Left kidney (tissue), 2 donors: ENCODE measurements around the gene FLT1. TPM values are rescaled to one million over a fixed set of nuclear protein-coding genes. Genes with fewer than 3 reads are reported as not detected.

ENCODE experiments used
- DNase-seq: peaks from one replicate; pipeline ENCODE4 v3.0.0-alpha.2; 2013
- polyA plus RNA-seq: library from polyadenylated mRNA; unstranded; fragments of 120-200 nt; gene quantifications from one replicate; pipeline ENCODE4 v1.2.1, GENCODE V29; 2013; ENCODE audit not compliant: insufficient read length

FLT1 gene
- polyA plus RNA-seq, 1 donor, result 33.8 TPM

DNA sequence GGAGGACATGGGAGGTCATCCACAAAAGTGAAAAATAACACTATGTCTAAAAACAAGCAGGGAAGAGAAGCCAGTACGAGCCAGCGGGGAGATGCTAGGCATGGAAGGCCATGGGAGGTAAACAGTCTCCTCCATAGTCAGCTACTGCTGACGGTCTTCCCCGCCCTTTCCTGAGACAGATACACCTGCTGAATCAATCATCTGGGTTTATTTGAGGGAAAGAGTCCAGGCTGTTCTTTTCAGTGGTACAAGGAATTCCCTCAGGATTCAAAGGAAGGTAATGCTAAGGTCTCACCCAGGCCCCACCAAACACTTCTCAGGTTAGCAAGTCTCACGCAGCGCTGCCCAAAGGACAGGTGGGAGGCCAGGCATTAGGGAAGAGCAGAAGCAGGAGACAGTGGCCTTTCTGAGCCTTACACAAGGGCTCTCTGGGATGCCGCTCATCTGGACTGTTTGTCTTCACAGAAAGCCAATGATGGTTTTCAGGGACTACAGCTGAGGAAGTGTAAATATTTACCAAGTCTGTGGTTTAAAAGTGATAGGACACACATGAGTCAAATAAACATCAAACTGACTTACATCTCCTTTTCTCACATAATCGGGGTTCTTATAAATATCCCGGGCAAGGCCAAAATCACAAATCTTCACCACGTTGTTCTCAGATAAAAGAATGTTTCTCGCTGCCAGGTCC lies 173.9 kb downstream of the FLT1 start:
- DNase-seq, result no peak

DNA sequence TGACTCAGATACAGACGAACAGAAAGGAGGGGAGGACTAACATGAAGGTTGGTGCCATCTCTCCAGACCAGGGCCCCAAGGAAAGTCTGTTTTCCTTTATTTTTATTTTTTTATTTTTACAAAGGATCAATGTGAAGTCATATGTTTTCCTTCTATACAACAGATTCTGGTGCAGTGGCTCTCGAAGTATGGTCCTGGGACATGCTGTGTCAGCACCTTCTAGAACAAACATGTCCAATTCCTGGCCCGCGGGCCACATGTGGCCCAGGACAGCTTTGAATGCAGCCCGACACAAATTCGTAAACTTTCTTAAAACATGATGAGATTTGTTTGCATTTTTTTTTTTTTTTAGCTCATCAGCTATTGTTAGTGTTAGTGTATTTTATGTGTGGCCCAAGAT lies 174.7 kb downstream of the FLT1 start:
- no peak for DNase-seq

DNA sequence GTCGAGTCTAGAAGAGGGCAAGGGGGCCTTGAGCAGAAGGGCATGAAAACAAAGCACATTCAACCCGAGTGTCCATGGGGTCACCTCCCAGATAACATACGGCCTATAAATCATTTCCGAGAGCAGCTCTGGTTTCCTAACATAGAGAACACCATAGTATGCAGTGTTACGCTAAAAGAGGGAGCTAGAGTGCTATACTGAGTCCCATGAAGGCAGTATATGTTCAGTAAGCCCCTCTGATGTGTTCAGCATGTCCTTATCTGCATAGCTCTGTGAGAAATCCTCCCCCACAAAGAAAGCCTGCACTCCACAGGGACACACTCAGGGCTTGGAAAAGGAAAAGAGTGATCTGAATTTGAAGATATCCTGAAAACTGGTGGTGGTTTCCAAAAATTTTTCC lies 175.4 kb downstream of the FLT1 start:
- DNase-seq, result no peak

DNA sequence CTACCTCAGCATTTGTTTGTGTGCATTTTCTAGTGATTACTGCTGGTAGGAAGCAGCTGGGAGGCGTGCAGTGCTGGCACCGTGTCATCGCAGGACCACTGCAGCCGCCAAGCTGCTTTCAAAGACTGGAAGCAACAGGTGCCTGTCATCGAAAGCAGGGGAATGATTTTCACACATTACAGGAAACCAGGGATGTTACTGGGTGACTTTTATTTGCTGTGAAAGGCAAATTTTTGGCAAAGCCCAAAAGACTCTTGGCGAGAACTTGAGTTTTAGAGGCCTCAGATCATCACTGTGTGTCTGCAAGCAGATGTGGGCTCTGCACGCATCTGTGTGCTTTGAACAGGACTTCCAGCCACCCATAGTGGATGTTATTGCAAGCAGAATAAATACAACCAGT lies 176.4 kb downstream of the FLT1 start:
- no peak for DNase-seq

DNA sequence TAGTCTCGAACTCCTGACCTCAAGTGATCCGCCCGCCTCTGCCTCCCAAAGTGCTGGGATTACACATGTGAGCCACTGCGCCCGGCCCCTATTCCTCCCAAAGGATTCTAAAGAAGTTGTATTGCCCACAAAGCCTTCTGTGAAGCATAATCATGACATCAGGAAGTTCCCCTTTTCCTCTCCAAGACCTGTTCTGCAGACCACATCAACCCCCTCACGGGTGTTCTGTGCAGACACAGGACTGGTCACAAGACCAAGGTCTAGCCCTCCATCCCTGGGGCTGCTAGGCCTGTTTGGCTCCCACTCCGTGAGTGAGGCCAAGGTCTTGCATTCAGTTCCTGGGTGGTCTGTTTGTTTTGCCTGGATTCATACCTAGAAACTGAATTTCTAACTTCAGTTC lies 178.1 kb downstream of the FLT1 start:
- DNase-seq, result no peak

DNA sequence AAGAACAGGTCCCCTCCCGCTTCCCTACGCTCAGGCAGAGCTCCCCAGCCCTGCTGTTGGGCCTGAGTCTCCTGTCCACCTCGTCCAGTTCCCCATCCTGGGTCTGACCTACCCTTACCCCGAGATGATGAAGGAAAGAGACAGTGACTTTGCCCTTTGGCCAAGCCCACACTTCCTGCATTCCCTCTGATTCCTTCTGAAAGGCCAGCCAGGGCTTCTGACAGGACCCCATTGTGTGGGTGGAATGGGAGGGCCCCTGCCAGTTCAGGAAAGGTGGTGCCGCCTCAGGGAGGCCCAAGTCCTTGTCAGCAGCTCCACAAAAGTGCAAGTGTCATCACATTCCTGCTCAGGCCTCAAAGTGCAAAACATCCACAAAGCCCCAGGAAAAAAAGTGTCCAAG lies 178.8 kb downstream of the FLT1 start:
- no peak for DNase-seq

- no peak for DNase-seq
Measured at GRCh38 chr13:28314879-28315278, 180.0 kb downstream of the FLT1 start.

GRCh38 chr13:28313579-28313978 lies 181.3 kb downstream of the FLT1 start:
- DNase-seq, result no peak

DNA sequence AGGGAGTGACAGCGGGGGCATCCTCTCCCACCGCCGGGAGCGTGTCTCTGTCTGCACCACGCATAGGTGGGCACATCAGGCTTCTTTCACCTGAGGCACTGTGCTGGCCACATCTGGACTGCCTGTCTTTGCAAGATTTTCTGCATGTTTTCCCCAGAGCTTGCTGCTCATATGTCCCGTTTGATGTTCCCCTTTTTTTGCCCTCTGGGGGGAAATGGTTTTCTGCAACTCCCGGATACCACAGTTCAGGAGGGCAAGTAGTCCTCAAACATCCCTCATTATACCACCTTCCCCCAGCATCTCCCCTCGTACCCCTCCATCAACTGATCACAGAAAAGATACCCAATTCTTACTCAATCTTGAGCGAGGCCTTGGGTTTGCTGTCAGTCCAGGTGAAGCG lies 188.6 kb downstream of the FLT1 start:
- no peak for DNase-seq

DNA sequence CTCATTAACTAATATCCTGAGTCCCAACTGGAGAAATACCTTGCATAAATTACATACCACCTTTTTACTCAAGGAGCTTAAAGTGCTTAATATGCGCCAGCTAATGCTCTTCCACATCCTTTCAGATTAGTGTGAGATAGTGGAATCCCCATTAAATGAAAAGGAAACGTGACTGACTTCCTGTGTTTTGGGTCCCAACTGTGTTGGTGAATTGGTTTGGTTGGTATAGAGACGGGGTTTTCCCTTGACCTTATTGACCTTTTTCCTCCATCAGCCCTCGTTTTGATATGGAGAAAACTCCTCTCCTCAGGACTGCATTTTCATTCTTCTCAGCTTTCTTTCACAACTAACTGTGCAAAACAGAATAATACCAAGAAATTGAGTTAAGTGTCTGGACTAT lies 193.1 kb downstream of the FLT1 start:
- no peak for DNase-seq

DNA sequence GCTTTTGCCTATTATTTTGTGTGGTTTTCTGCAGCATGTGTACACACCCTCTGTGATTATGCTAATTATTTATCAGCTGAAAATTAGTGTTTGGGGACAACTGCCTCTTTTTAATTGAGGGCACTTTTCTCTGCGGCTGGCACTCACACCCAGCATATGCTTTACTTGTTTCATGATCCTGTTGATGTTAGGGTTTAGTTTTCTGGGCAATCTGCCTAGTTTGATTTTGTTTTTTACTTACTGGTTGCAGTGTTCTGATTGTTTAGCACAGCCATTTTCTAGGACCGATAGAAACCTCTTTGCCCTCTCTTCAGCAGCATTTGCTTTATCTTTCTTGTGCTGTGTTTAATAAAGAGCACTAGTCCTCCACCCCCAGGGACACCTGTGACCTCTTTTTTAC lies 195.0 kb downstream of the FLT1 start:
- DNase-seq, result no peak

GRCh38 chr13:28297341-28297740 lies 197.6 kb downstream of the FLT1 start:
- DNase-seq, result no peak

GRCh38 chr13:28286263-28286662 lies 208.7 kb downstream of the FLT1 start:
- no peak for DNase-seq

- no peak for DNase-seq
Measured at GRCh38 chr13:28283600-28283999, 211.3 kb downstream of the FLT1 start.

- no peak for DNase-seq
Measured at GRCh38 chr13:28282451-28282850, 212.5 kb downstream of the FLT1 start.

DNA sequence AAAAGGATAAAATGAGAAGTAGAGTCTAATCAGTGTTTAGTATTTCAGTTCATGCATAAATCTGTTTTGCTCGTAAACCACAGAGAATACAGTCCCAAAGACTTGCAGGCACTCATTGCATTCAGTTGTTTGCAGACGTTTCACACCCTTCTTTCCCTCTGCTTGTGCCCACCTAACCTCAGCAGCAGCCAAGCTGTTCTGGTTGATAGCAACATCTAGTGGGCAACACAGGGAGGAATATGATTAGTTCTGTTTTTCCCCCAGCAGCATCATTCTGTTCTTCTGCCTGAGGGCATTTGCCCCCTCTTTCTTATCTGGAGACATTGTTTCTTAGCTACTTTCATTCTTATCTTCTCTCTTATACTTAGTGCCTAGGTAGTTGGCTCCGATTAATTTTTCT lies 221.0 kb downstream of the FLT1 start:
- no peak for DNase-seq

GRCh38 chr13:28271056-28271840 lies 223.7 kb downstream of the FLT1 start:
- no peak for DNase-seq

- DNase-seq, result no peak
Measured at GRCh38 chr13:28268800-28269223, 226.1 kb downstream of the FLT1 start.

DNA sequence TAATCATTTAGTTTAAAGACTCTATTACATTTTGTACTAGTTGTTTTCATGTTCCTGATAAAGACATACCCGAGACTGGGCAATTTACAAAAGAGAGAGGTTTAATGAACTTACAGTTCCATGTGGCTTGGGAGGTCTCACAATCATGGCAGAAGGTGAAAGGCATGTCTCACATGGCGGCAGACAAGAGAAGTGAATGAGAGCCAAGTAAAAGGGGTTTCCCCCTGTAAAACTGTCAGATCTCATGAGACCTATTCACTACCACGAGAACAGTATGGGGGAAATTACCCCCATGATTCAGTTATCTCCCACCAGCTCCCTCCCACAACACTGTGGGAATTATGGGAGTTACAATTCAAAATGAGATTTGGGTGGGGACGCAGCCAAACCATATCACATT lies 227.4 kb downstream of the FLT1 start:
- DNase-seq, result no peak

DNA sequence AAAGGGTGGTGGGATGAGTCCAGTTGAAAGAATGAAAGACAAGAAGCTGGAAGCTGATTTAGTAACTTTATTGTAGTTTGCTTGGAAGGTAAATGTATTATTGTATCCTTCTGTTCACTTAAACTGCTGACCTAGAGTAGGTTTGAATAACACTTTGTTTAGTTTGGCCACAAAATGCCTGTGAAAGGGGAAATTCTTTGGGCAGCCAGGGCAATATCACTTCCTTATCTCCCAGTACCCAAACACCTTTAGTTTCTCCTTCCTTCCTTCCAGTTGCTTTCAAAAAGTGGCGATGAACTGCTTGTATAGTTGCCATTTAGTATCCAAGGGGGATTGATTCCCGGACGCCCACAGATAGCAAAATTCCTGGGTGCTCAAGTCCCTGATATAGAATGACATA lies 236.5 kb downstream of the FLT1 start:
- no peak for DNase-seq

GRCh38 chr13:28257305-28257704 lies 237.6 kb downstream of the FLT1 start:
- DNase-seq, result no peak

DNA sequence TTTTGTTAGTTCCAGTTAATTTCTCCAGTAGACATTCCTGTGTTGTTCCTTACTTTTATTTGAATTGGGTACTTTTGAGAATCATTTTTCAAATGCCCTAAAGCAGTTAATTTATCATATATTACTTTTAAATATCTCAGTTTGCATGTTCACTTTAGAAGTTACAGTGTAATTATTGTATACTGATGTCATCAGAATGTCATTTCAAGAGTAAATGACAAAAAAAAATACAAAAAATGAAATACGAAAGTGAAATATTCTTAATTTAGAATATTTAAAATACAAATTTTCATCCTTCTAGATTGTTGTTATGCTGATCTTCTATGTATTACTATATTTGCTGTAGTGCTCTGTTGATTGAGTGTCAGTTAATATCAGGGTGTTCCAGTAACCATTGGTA lies 242.4 kb downstream of the FLT1 start:
- DNase-seq, result no peak

- DNase-seq, result no peak
Measured at GRCh38 chr13:28251466-28251865, 243.5 kb downstream of the FLT1 start.

DNA sequence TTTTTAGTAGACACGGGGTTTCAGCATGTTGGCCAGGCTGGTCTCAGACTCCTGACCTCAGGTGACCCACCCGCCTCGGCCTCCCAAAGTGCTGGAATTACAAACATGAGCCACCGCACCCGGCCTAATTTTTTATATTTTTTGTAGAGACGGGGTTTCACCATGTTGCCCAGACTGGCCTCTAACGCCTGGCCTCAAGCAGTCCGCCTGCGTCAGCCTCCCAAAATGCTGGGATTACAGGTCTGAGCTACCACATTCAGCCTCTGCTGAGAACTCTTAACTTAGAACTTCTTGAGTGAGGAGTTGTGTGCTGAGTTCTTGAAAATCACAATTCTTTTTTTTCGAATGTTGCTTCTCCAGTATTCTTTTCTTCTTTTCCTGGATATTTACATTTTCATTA lies 244.4 kb downstream of the FLT1 start:
- no peak for DNase-seq
